A549 (cell line): ENCODE results near the gene ZNF534. TPM values are rescaled to one million over a fixed set of nuclear protein-coding genes. Genes with fewer than 3 reads are reported as not detected.

Experiments used
- ATAC-seq, 2 experiments: fragments of 200-7000 bp in 1 of 2; fragments of >200 bp in 1 of 2; cut with Nextera tagmentation in 1 of 2; cut with Tn5 transposase in 1 of 2; 3 replicates each; pipeline versions ENCODE4 v1.8.0 to v1.9.1; 2018 to 2020; ENCODE audit warnings: mild to moderate bottlenecking in 1 of 2, moderate library complexity in 1 of 2
- CTCF ChIA-PET: fragments of 300-600 bp; sonication (Branson Sonifier 250); formaldehyde crosslinking; extraction: SDS; loops from one replicate; lab custom pipeline; 2021; ENCODE audit warnings: antibody characterized with exemption, inconsistent platforms; lab: Yijun Ruan, JAX
- POLR2A ChIA-PET: fragments of 350-600 bp; formaldehyde crosslinking; extraction: SDS; loops from one replicate; lab custom pipeline; 2021; ENCODE audit warnings: antibody characterized with exemption, inconsistent platforms; lab: Yijun Ruan, JAX
- DNase-seq, 2 experiments: peaks; one replicate each; pipeline versions ENCODE4 v3.0.0 to v3.0.0-alpha.2; 2011 to 2016; ENCODE audit warnings: low read depth in 1 of 2, low spot score in 1 of 2
- FAIRE-seq: peaks from 2 replicates; lab custom pipeline; 2011; peaks lifted over from hg19 to GRCh38; lab: Jason Lieb, UNC
- H3K27ac ChIP-seq, 2 experiments: fragments of >200 bp; sonication (Bioruptor Twin); formaldehyde crosslinking; 3 replicates each; pipeline ENCODE4 v1.5.1; 2016 to 2017
- H3K4me1 ChIP-seq: fragments of >200 bp; sonication (Bioruptor Twin); formaldehyde crosslinking; 3 replicates; pipeline ENCODE4 v1.6.1; 2016
- H3K4me2 ChIP-seq: fragments of >200 bp; sonication (Bioruptor Twin); formaldehyde crosslinking; 3 replicates; pipeline ENCODE4 v1.6.1; 2016
- H3K4me3 ChIP-seq: fragments of >200 bp; sonication (Bioruptor Twin); formaldehyde crosslinking; 3 replicates; pipeline ENCODE4 v1.5.1; 2016
- H3K9me3 ChIP-seq: fragments of >200 bp; sonication (Bioruptor Twin); formaldehyde crosslinking; 3 replicates; pipeline ENCODE4 v1.6.1; 2016
- ATOH8 ChIP-seq: fragments of 250-450 bp; sonication (Bioruptor Pico); IDR thresholded peaks from 2 replicates; pipeline ENCODE4 v1.5.0; 2020; ENCODE audit warnings: low read depth, mild to moderate bottlenecking, moderate library complexity
- BCL3 ChIP-seq: fragments of >200 bp; sonication (Bioruptor Twin); formaldehyde crosslinking; IDR thresholded peaks from 3 replicates; pipeline ENCODE4 v1.6.1; 2016
- CBX8 ChIP-seq: fragments of 200-600 bp; sonication (generic); IDR thresholded peaks from 2 replicates; pipeline ENCODE4 v1.6.1; 2016
- CTCF ChIP-seq: fragments of >200 bp; sonication (Bioruptor Twin); formaldehyde crosslinking; IDR thresholded peaks from 3 replicates; pipeline ENCODE4 v1.5.1; 2016
- EHF ChIP-seq: fragments of 250-450 bp; sonication (Bioruptor Pico); IDR thresholded peaks from 2 replicates; pipeline ENCODE4 v1.5.0; 2020; ENCODE audit warnings: mild to moderate bottlenecking
- EP300 ChIP-seq, 2 experiments: fragments of >200 bp; sonication (Bioruptor Twin); formaldehyde crosslinking; IDR thresholded peaks; 2 replicates in 1 of 2; 3 replicates in 1 of 2; pipeline ENCODE4 v1.6.1; 2016 to 2017
- HEYL ChIP-seq: fragments of 250-450 bp; sonication (Bioruptor Pico); IDR thresholded peaks from 2 replicates; pipeline ENCODE4 v1.8.0; 2021; ENCODE audit warnings: mild to moderate bottlenecking, moderate library complexity
- HMGXB4 ChIP-seq: fragments of 250-450 bp; sonication (Bioruptor Pico); IDR thresholded peaks from 2 replicates; pipeline ENCODE4 v1.5.0; 2021; ENCODE audit warnings: mild to moderate bottlenecking, moderate library complexity, borderline replicate concordance
- KDM5A ChIP-seq: fragments of 200-600 bp; sonication (generic); IDR thresholded peaks from 2 replicates; pipeline ENCODE4 v1.6.1; 2016; ENCODE audit warnings: antibody characterized with exemption, mild to moderate bottlenecking
- MAFK ChIP-seq: fragments of 450-650 bp; IDR thresholded peaks from 2 replicates; pipeline ENCODE4 v1.6.1; 2014; ENCODE audit not compliant: partially characterized antibody
- NR3C1 ChIP-seq: fragments of >200 bp; sonication (Bioruptor Twin); formaldehyde crosslinking; IDR thresholded peaks from 3 replicates; pipeline ENCODE4 v1.6.1; 2017
- REST ChIP-seq: fragments of 200-600 bp; sonication (generic); IDR thresholded peaks from 2 replicates; pipeline ENCODE4 v1.6.1; 2016; ENCODE audit warnings: antibody characterized with exemption, mild to moderate bottlenecking, moderate library complexity
- SMC3 ChIP-seq: fragments of >200 bp; sonication (Bioruptor Twin); formaldehyde crosslinking; IDR thresholded peaks from 3 replicates; pipeline ENCODE4 v1.6.1; 2018; ENCODE audit warnings: inconsistent platforms
- WGBS: methylation state at CpG from one replicate; pipeline ENCODE4 v1.1.6; 2017; ENCODE audit errors: missing lambda C conversion rate; 5-methylcytosine and 5-hydroxymethylcytosine counted together
- polyA minus RNA-seq: library from RNA; depleted of rRNA, polyadenylated mRNA; stranded (reverse); fragments of >200 nt; gene quantifications from 2 replicates; pipeline ENCODE4 v1.2.3, GENCODE V29; 2011; rRNA and poly(A)+ RNA removed
- polyA plus RNA-seq, 4 experiments: library from polyadenylated mRNA; depleted of rRNA in 3 of 4; stranded (reverse); fragments of >200 nt; fragmentation: RNase III in 1 of 4; extraction: RNeasy Plus Mini Kit Qiagen cat#74134 plus additional on column Dnase treatment in 1 of 4; gene quantifications; 2 replicates in 3 of 4; 3 replicates in 1 of 4; pipeline ENCODE4 v1.2.3, GENCODE V29; 2011 to 2017

Gene ZNF534
- polyA plus RNA-seq (2011; rRNA removed) = not detected in 2 replicates
- not detected in 2 replicates for polyA plus RNA-seq (2012; cell fraction: cytosol; rRNA removed)
- not detected in 2 replicates for polyA plus RNA-seq (2012; cell fraction: nucleus; rRNA removed)
- not detected in 3 replicates for polyA plus RNA-seq (2017; fragmentation: RNase III; extraction: RNeasy Plus Mini Kit Qiagen cat#74134 plus additional on column Dnase treatment)
- not detected in 2 replicates for polyA minus RNA-seq

- Histone ChIP-seq H3K9me3 (peaks cover 79% of the 10 kb centered on the region), H3K4me3 (no peak within 1 kb of the TSS)
- DNase-seq = no peak
- TF ChIP-seq CBX8 (no peak), REST (no peak), EHF (CRISPR knock-in tag) (no peak), MAFK (no peak), KDM5A (no peak)
- TF ChIP-seq, all 56 proteins: peak for 0
- no peak for ATAC-seq
- 57% methylated on average over 27 of the region's 27 CpGs for WGBS
- ChIA-PET CTCF (no interaction called here), POLR2A (no interaction called here)
- no peak within 1 kb of the TSS for H3K27ac ChIP-seq
- H3K4me2 ChIP-seq = no peak within 1 kb of the TSS
- H3K4me1 ChIP-seq = no peaks in the 10 kb centered on the region
- FAIRE-seq = no peak
Observed at GRCh38 chr19:52428937-52429336, at the start of gene ZNF534. Gene ZNF534, plus strand, starts transcription at chr19:52429148. Its CDS starts 2,327 bp downstream, at chr19:52431475.

- Histone ChIP-seq H3K4me2 (no peak overlapping the region), H3K27ac (no peak overlapping the region), H3K4me1 (no peaks in the 10 kb centered on the region), H3K4me3 (no peak overlapping the region), H3K9me3 (peaks cover 61% of the 10 kb centered on the region)
- ATAC-seq = no peak
- ChIA-PET CTCF (no interaction called here), POLR2A (no interaction called here)
- TF ChIP-seq NR3C1 = no peak
- TF ChIP-seq CTCF = no peak
- TF ChIP-seq EHF (CRISPR knock-in tag) = no peak
- TF ChIP-seq EP300 (IDR thresholded peaks at IDR 0.05) = no peak
- TF ChIP-seq HEYL = no peak
- no peak for TF ChIP-seq BCL3
- TF ChIP-seq HMGXB4 (CRISPR knock-in tag) = no peak
- TF ChIP-seq ATOH8 (CRISPR knock-in tag) = no peak
- TF ChIP-seq SMC3 = no peak
- no peak for FAIRE-seq
- 0% methylated on average over 1 of the region's 1 CpG for WGBS
- no peak for DNase-seq
Observed at GRCh38 chr19:52391135-52391534, 37.8 kb upstream of the ZNF534 start.
